Panc1 (cell line): ENCODE results near the gene EEF1A2. TPM values are rescaled to one million over a fixed set of nuclear protein-coding genes. Genes with fewer than 3 reads are reported as not detected.

Experiments used
- ATAC-seq: fragments of 200-7000 bp; cut with Tn5 transposase; 2 replicates; pipeline ENCODE4 v1.9.1; 2020; ENCODE audit warnings: mild to moderate bottlenecking, moderate library complexity
- BruUV-seq: library from RNA; stranded (reverse); fragments of 400-500 nt; replicated peaks from 2 replicates; lab custom pipeline; 2021; lab: Mats Ljungman, UMichigan
- CTCF ChIA-PET: fragments of 300-600 bp; sonication (Branson Sonifier 250); formaldehyde crosslinking; loops from one replicate; lab custom pipeline; 2022; ENCODE audit warnings: antibody characterized with exemption; lab: Charles Lee
- POLR2A ChIA-PET: fragments of 300-600 bp; sonication (Branson Sonifier 250); formaldehyde crosslinking; loops from one replicate; lab custom pipeline; 2022; ENCODE audit warnings: antibody characterized with exemption; lab: Charles Lee
- DNase-seq: peaks from one replicate; pipeline ENCODE4 v3.0.0-alpha.2; 2010; ENCODE audit warnings: low read depth, low spot score
- H3K27ac ChIP-seq: 2 replicates; pipeline ENCODE4 v1.5.1; 2011; ENCODE audit warnings: mild to moderate bottlenecking, low read length, inconsistent platforms
- H3K27me3 ChIP-seq: fragments of 200-500 bp; sonication (Bioruptor generic); 2 replicates; pipeline ENCODE4 v1.6.0; 2014; ENCODE audit warnings: low read length, inconsistent platforms; ENCODE audit not compliant: control insufficient read depth, insufficient read depth
- H3K36me3 ChIP-seq: fragments of 200-500 bp; sonication (Bioruptor generic); 2 replicates; pipeline ENCODE4 v1.5.1; 2014; ENCODE audit warnings: inconsistent platforms, mild to moderate bottlenecking, low read length, moderate library complexity; ENCODE audit not compliant: control insufficient read depth, insufficient read depth
- H3K4me1 ChIP-seq: 2 replicates; pipeline ENCODE4 v1.5.1; 2011; ENCODE audit warnings: inconsistent platforms, mild to moderate bottlenecking, low read length, moderate library complexity; ENCODE audit not compliant: control insufficient read depth, insufficient read depth
- H3K4me3 ChIP-seq, 2 experiments: 2 replicates each; pipeline ENCODE4 v1.5.1; 2011 to 2012; ENCODE audit warnings: low read depth in 2 of 2, low read length in 2 of 2, mild to moderate bottlenecking in 2 of 2, inconsistent platforms in 1 of 2, moderate library complexity in 1 of 2
- H3K9me3 ChIP-seq: fragments of 200-500 bp; sonication (Bioruptor generic); 2 replicates; pipeline ENCODE4 v1.5.1; 2014; ENCODE audit warnings: low read depth, mild to moderate bottlenecking, inconsistent platforms, low read length, moderate library complexity; ENCODE audit not compliant: control insufficient read depth, insufficient read depth
- POLR2AphosphoS5 ChIP-seq: IDR thresholded peaks from 2 replicates; pipeline ENCODE4 v1.6.1; 2012; ENCODE audit warnings: mild to moderate bottlenecking, low read depth, low read length, moderate library complexity
- SIN3A ChIP-seq: IDR thresholded peaks from 2 replicates; pipeline ENCODE4 v1.6.1; 2012; ENCODE audit warnings: low read depth, mild to moderate bottlenecking, low read length, moderate library complexity, borderline replicate concordance; ENCODE audit not compliant: insufficient read depth
- TCF7L2 ChIP-seq: IDR thresholded peaks from 2 replicates; pipeline ENCODE4 v1.6.1; 2011; ENCODE audit warnings: mild to moderate bottlenecking, low read depth, low read length, inconsistent platforms
- in situ Hi-C: cut with HindIII; loops from 2 replicates; pipeline ENCODE4 v1.10.0; 2016; ENCODE audit warnings: low sequenced_read_pairs, low pct_unique_long_range_greater_than_20kb
- intact Hi-C: fragments of 100-400 bp; cut with micrococcal nuclease; formaldehyde crosslinking; loops from one replicate; pipeline ENCODE4 v1.10.0; 2022; ENCODE audit not compliant: unreplicated experiment
- total RNA-seq: library from RNA; stranded (reverse); gene quantifications from one replicate; pipeline ENCODE4 v1.2.1, GENCODE V29; 2021; ENCODE audit not compliant: unreplicated experiment
- TF ChIP-seq, protein P1 (sequence below): fragments of 450-650 bp; IDR thresholded peaks from 2 replicates; pipeline ENCODE4 v1.5.1; 2017; ENCODE audit warnings: mild to moderate bottlenecking
- TF ChIP-seq, protein P2 (sequence below), 2 experiments: IDR thresholded peaks; 2 replicates each; pipeline ENCODE4 v1.6.1; 2011 to 2012; ENCODE audit warnings: low read depth in 2 of 2, control low read depth in 1 of 2, low read length in 1 of 2, mild to moderate bottlenecking in 1 of 2, moderate library complexity in 1 of 2; ENCODE audit not compliant: insufficient read depth in 1 of 2

EEF1A2 gene
- total RNA-seq, 1 experiment from 2014 or later, result 178 TPM

DNA sequence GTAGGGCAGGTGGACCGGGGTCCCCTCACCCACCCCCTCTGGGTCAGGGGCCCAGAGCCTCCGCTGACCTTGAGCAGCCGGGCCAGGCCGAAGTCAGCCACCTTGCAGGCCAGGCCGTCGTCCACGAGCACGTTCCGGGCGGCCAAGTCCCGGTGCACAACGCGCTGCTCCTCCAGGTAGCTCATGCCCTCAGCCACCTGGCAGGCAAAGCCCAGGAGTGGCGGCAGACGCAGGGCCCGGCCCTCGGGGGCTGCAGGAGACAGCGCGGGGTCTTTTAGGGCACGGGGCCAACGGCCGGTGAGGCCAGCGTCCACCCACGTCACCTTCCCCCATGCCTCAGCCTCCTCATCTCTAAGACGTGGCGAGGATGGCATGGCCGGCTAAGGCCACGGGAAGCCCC lies 42.5 kb upstream of the EEF1A2 start:
- ATAC-seq (no peak), DNase-seq (no peak)
- in situ Hi-C loops (no loop called here), intact Hi-C loops (no loop called here)
- Histone ChIP-seq H3K9me3 (no peaks in the 10 kb centered on the region), H3K4me1 (peaks cover 15% of the 10 kb centered on the region), H3K4me3 (no peak overlapping the region), H3K36me3 (no peaks in the 10 kb centered on the region), H3K27me3 (no peaks in the 10 kb centered on the region), H3K27ac (no peak overlapping the region)
- no peak for TF ChIP-seq TCF7L2
- no peak for TF ChIP-seq SIN3A
- TF ChIP-seq, protein P1, sequence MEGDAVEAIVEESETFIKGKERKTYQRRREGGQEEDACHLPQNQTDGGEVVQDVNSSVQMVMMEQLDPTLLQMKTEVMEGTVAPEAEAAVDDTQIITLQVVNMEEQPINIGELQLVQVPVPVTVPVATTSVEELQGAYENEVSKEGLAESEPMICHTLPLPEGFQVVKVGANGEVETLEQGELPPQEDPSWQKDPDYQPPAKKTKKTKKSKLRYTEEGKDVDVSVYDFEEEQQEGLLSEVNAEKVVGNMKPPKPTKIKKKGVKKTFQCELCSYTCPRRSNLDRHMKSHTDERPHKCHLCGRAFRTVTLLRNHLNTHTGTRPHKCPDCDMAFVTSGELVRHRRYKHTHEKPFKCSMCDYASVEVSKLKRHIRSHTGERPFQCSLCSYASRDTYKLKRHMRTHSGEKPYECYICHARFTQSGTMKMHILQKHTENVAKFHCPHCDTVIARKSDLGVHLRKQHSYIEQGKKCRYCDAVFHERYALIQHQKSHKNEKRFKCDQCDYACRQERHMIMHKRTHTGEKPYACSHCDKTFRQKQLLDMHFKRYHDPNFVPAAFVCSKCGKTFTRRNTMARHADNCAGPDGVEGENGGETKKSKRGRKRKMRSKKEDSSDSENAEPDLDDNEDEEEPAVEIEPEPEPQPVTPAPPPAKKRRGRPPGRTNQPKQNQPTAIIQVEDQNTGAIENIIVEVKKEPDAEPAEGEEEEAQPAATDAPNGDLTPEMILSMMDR, result no peak
- no peak for TF ChIP-seq POLR2AphosphoS5
- TF ChIP-seq, protein P2, sequence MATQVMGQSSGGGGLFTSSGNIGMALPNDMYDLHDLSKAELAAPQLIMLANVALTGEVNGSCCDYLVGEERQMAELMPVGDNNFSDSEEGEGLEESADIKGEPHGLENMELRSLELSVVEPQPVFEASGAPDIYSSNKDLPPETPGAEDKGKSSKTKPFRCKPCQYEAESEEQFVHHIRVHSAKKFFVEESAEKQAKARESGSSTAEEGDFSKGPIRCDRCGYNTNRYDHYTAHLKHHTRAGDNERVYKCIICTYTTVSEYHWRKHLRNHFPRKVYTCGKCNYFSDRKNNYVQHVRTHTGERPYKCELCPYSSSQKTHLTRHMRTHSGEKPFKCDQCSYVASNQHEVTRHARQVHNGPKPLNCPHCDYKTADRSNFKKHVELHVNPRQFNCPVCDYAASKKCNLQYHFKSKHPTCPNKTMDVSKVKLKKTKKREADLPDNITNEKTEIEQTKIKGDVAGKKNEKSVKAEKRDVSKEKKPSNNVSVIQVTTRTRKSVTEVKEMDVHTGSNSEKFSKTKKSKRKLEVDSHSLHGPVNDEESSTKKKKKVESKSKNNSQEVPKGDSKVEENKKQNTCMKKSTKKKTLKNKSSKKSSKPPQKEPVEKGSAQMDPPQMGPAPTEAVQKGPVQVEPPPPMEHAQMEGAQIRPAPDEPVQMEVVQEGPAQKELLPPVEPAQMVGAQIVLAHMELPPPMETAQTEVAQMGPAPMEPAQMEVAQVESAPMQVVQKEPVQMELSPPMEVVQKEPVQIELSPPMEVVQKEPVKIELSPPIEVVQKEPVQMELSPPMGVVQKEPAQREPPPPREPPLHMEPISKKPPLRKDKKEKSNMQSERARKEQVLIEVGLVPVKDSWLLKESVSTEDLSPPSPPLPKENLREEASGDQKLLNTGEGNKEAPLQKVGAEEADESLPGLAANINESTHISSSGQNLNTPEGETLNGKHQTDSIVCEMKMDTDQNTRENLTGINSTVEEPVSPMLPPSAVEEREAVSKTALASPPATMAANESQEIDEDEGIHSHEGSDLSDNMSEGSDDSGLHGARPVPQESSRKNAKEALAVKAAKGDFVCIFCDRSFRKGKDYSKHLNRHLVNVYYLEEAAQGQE (IDR thresholded peaks at IDR 0.05; ENCODE audit: insufficient read depth in 1 of 2, low read depth in 2 of 2, low read length in 1 of 2), result no peak
- CTCF ChIA-PET, result interaction anchor here (0.6 kb wide), 1 partner anchor 89 kb away, joined by 4 read pairs; no protein-coding TSS in a partner anchor
- no TSS peak for BruUV-seq
- POLR2A ChIA-PET, result no interaction called here

DNA sequence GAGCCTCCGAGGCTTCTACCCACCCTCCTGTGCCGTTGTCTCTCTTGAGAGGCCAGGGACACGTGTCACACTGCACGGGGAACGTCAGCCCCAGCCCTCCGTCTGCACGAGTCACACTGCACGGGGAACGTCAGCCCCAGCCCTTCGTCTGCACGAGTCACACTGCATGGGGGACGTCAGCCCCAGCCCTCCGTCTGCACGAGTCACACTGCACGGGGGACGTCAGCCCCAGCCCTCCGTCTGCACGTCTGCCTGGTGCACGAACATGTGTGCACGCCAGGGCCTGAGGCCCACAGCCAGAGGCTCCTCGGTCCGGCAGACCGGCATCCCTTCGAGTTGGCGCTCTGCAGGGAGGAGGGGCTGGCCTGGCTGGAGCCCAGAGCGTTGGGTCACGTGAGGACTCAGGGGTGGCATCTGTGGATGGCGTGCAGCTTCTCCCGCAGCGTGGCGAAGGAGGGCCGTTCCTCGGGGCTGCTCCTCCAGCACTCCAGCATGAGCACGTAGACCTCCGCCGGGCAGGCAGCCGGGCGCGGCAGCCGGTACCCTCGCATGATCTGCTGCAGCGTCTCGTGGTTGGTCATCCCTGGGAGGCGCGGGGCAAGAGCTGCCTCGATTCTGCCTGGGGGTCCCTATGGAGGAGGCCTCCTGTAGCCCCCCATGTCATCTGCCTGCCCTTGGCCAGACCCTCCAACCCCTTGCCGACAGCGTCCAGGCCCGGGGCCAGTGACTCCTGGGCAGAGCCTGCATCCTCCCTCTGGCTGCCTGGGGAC lies 41.7 kb upstream of the EEF1A2 start:
- H3K4me3 ChIP-seq, result no peak overlapping the region
- no peak for TF ChIP-seq SIN3A
- TF ChIP-seq, protein P2 (IDR thresholded peaks at IDR 0.05; ENCODE audit: insufficient read depth in 1 of 2, low read depth in 2 of 2, low read length in 1 of 2), result no peak
- no peaks in the 10 kb centered on the region for H3K36me3 ChIP-seq
- peaks cover 18% of the 10 kb centered on the region for H3K4me1 ChIP-seq
- intact Hi-C loops (no loop called here), in situ Hi-C loops (no loop called here)
- no peak overlapping the region for H3K27ac ChIP-seq
- DNase-seq (no peak), ATAC-seq (no peak)
- ChIA-PET CTCF (no interaction called here), POLR2A (no interaction called here)
- no TSS peak for BruUV-seq
- no peaks in the 10 kb centered on the region for H3K27me3 ChIP-seq
- H3K9me3 ChIP-seq, result no peaks in the 10 kb centered on the region
